ENCODE measurements around the gene PLPPR3.
"Not testable (repeated sequence)": the region's sequence is repeated elsewhere in the genome, so short reads cannot be mapped to it uniquely, and the experiment has no call there.

PLPPR3 gene

GRCh38 chr19:845707-846521, 24.2 kb upstream of the PLPPR3 start:
- CTCF ChIA-PET: interaction anchor here (1.6 kb wide), 1 partner anchor 11 kb away, joined by 7 read pairs; no protein-coding TSS in a partner anchor
- POLR2A ChIA-PET: no interaction called here
- DNase-seq (ENCODE audit: extremely low spot score): no peak
- TF ChIP-seq, protein P1, sequence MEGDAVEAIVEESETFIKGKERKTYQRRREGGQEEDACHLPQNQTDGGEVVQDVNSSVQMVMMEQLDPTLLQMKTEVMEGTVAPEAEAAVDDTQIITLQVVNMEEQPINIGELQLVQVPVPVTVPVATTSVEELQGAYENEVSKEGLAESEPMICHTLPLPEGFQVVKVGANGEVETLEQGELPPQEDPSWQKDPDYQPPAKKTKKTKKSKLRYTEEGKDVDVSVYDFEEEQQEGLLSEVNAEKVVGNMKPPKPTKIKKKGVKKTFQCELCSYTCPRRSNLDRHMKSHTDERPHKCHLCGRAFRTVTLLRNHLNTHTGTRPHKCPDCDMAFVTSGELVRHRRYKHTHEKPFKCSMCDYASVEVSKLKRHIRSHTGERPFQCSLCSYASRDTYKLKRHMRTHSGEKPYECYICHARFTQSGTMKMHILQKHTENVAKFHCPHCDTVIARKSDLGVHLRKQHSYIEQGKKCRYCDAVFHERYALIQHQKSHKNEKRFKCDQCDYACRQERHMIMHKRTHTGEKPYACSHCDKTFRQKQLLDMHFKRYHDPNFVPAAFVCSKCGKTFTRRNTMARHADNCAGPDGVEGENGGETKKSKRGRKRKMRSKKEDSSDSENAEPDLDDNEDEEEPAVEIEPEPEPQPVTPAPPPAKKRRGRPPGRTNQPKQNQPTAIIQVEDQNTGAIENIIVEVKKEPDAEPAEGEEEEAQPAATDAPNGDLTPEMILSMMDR (IDR thresholded peaks at IDR 0.05; ENCODE audit: control extremely low read depth, extremely low read depth, low read depth, missing control alignments): no peak

- ChIA-PET CTCF (no interaction called here), POLR2A (no interaction called here)
- TF ChIP-seq, protein P1 (IDR thresholded peaks at IDR 0.05; ENCODE audit: control extremely low read depth, extremely low read depth, low read depth, missing control alignments): no peak
- no peak for DNase-seq (ENCODE audit: extremely low spot score)
Measured at GRCh38 chr19:844546-844971, 22.8 kb upstream of the PLPPR3 start.

DNA sequence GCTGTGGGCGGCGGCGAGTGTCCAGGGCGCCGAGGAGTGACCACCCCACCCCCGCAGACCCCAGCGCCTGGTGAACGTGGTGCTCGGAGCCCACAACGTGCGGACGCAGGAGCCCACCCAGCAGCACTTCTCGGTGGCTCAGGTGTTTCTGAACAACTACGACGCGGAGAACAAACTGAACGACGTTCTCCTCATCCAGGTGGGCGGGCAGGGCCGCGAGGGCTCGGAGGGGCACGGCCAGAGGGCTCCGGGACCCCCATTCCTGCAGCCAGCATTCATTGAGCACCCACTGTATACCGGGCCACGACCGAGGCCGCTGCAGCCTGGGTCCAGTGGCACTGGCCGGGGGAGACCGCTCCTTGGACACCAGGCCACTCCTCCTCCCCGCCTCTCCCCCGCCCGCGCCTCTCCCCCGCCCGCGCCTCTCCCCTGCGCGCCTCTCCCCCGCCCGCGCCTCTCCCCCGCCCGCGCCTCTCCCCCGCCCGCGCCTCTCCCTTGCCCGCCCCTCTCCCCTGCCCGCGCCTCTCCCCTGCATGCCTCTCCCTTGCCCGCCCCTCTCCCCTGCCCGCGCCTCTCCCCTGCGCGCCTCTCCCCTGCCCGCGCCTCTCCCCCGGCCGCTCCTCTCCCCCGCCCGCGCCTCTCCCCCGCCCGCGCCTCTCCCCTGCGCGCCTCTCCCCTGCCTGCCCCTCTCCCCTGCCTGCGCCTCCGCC, 22.2 kb upstream of the PLPPR3 start:
- ChIA-PET CTCF (no interaction called here), POLR2A (no interaction called here)
- DNase-seq (ENCODE audit: extremely low spot score): no peak
- TF ChIP-seq, protein P1 (IDR thresholded peaks at IDR 0.05; ENCODE audit: control extremely low read depth, extremely low read depth, low read depth, missing control alignments): no peak

DNA sequence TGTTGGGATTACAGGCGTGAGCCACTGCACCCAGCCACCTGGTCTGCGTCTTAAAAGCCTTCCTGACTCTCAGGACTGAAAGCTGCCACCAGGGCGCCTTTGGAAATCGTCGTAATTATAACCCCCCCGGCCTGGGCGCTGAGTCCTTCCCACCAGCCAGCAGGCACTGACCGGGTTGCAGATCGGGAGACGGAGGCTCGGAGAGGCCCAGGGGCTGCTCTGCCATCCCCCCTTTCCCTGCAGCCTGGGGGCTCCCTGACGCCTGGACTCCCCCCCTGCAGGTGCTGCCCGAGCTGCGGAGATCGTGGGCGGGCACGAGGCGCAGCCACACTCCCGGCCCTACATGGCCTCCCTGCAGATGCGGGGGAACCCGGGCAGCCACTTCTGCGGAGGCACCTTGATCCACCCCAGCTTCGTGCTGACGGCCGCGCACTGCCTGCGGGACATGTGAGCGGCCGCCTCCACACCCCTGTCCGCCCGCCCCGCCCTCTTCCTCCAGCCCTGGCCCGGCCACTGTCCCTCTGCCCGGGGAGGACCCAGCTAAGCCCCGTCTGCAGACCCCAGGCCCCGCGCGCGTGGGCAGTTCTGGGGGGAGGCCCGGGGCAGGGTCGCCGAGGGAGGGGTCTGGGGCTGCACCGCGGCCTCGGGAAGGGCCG, 21.6 kb upstream of the PLPPR3 start:
- TF ChIP-seq, protein P1 (IDR thresholded peaks at IDR 0.05; ENCODE audit: control extremely low read depth, extremely low read depth, low read depth, missing control alignments): no peak
- POLR2A ChIA-PET: interaction anchor here (0.9 kb wide), 1 partner anchor 41 kb away, joined by 3 read pairs; no protein-coding TSS in a partner anchor
- CTCF ChIA-PET: interaction anchor here (1.5 kb wide), 1 partner anchor 14 kb away, joined by 7 read pairs; no protein-coding TSS in a partner anchor
- DNase-seq (ENCODE audit: extremely low spot score): no peak

GRCh38 chr19:842802-843179, 21.0 kb upstream of the PLPPR3 start:
- ChIA-PET POLR2A (interaction anchor here (0.9 kb wide), 1 partner anchor 40 kb away, joined by 3 read pairs; no protein-coding TSS in a partner anchor), CTCF (interaction anchor here (1.5 kb wide), 1 partner anchor 14 kb away, joined by 7 read pairs; no protein-coding TSS in a partner anchor)
- not testable (repeated sequence) for DNase-seq (ENCODE audit: extremely low spot score)

GRCh38 chr19:840519-841206, 18.9 kb upstream of the PLPPR3 start, which contains the start of gene PRTN3:
TSS of gene PRTN3 (plus strand) at chr19:840999. CDS start at chr19:841009, 10 bp downstream.
- CTCF ChIA-PET: interaction anchor here (1.0 to 1.3 kb wide), 2 partner anchors 16 to 23 kb away, joined by 4 to 5 read pairs; no protein-coding TSS in a partner anchor
- POLR2A ChIA-PET: no interaction called here
- TF ChIP-seq, protein P1 (IDR thresholded peaks at IDR 0.05; ENCODE audit: control extremely low read depth, extremely low read depth, low read depth, missing control alignments): no peak
- no peak for DNase-seq (ENCODE audit: extremely low spot score)
